GM12878 (cell line): Measurements from ENCODE around the gene NMNAT3. TPM values are rescaled to one million over a fixed set of nuclear protein-coding genes. Genes with fewer than 3 reads are reported as not detected.

ENCODE experiments used
- ATAC-seq: fragments of 200-7000 bp; cut with Tn5 transposase; 3 replicates; pipeline ENCODE4 v1.9.1; 2020; ENCODE audit warnings: mild to moderate bottlenecking, moderate library complexity
- BruUV-seq: library from RNA; stranded (reverse); fragments of 400-500 nt; replicated peaks from 2 replicates; lab custom pipeline; 2021; lab: Mats Ljungman, UMichigan
- CTCF ChIA-PET: fragments of 300-600 bp; sonication (Branson Sonifier 250); formaldehyde crosslinking; extraction: SDS; loops from one replicate; lab custom pipeline; 2021; ENCODE audit warnings: inconsistent platforms; lab: Yijun Ruan, JAX
- POLR2A ChIA-PET: fragments of 350-600 bp; formaldehyde crosslinking; extraction: SDS; loops from one replicate; lab custom pipeline; 2021; ENCODE audit warnings: inconsistent platforms; lab: Charles Lee
- RAD21 ChIA-PET: fragments of 300-600 bp; sonication (Branson Sonifier 250); formaldehyde crosslinking; loops from one replicate; lab custom pipeline; 2023; ENCODE audit warnings: antibody characterized with exemption; ENCODE audit not compliant: unreplicated experiment; lab: Charles Lee
- SMC1A ChIA-PET: fragments of 300-600 bp; sonication (Branson Sonifier 250); formaldehyde crosslinking; loops from one replicate; lab custom pipeline; 2023; ENCODE audit not compliant: unreplicated experiment, uncharacterized antibody; lab: Charles Lee
- DNase-seq: peaks from one replicate; pipeline ENCODE4 v3.0.0-alpha.2; 2011; ENCODE audit warnings: low read depth, low spot score
- FAIRE-seq: peaks from 3 replicates; lab custom pipeline; 2011; peaks lifted over from hg19 to GRCh38; lab: Jason Lieb, UNC
- H2AFZ ChIP-seq: 2 replicates; pipeline ENCODE4 v1.6.0; 2011; ENCODE audit warnings: low read depth, low read length, control low read depth; ENCODE audit not compliant: control insufficient read depth
- H3K27ac ChIP-seq: 2 replicates; pipeline ENCODE4 v1.5.1; 2011; ENCODE audit warnings: control low read depth; ENCODE audit not compliant: control insufficient read depth, insufficient read depth
- H3K27me3 ChIP-seq, 2 experiments: replicated peaks in 1 of 2; 2 replicates each; pipeline versions ENCODE4 v1.6.0 to v1.6.1; 2011; ENCODE audit warnings: low read length in 1 of 2; ENCODE audit not compliant: control insufficient read depth in 2 of 2, insufficient read depth in 2 of 2
- H3K36me3 ChIP-seq, 2 experiments: 2 replicates each; pipeline ENCODE4 v1.5.1; 2011; ENCODE audit warnings: low read length in 1 of 2; ENCODE audit not compliant: control insufficient read depth in 2 of 2, insufficient read depth in 2 of 2
- H3K4me1 ChIP-seq: 2 replicates; pipeline ENCODE4 v1.6.1; 2011; ENCODE audit warnings: mild to moderate bottlenecking, low read length, moderate library complexity, mixed read lengths; ENCODE audit not compliant: control insufficient read depth, insufficient read depth
- H3K4me2 ChIP-seq: 2 replicates; pipeline ENCODE4 v1.6.0; 2011; ENCODE audit warnings: control low read depth; ENCODE audit not compliant: control insufficient read depth, insufficient read depth
- H3K4me3 ChIP-seq: fragments of 200-600 bp; sonication (generic); 2 replicates; pipeline ENCODE4 v1.5.1; 2016
- H3K79me2 ChIP-seq: 2 replicates; pipeline ENCODE4 v1.6.0; 2011; ENCODE audit warnings: low read length; ENCODE audit not compliant: control insufficient read depth, insufficient read depth
- H3K9ac ChIP-seq: 2 replicates; pipeline ENCODE4 v1.8.0; 2011; ENCODE audit warnings: low read length, control low read depth, mixed read lengths; ENCODE audit not compliant: control insufficient read depth, insufficient read depth
- H3K9me3 ChIP-seq: replicated peaks from 3 replicates; pipeline ENCODE4 v1.5.1; 2011; ENCODE audit warnings: mild to moderate bottlenecking, low read length; ENCODE audit not compliant: control insufficient read depth, insufficient read depth
- H4K20me1 ChIP-seq: 2 replicates; pipeline ENCODE4 v1.6.0; 2011; ENCODE audit not compliant: control insufficient read depth, insufficient read depth
- CBX5 ChIP-seq: sonication (generic); IDR thresholded peaks from 2 replicates; pipeline ENCODE4 v1.6.1; 2016; ENCODE audit warnings: low read depth, moderate library complexity, mild to moderate bottlenecking, inconsistent platforms
- CHD1 ChIP-seq: IDR thresholded peaks from 2 replicates; pipeline ENCODE4 v1.6.1; 2012; ENCODE audit warnings: low read depth, low read length, improper control_type of control experiment
- CHD4 ChIP-seq: fragments of 200-600 bp; sonication (generic); IDR thresholded peaks from 2 replicates; pipeline ENCODE4 v1.6.1; 2016; ENCODE audit warnings: mild to moderate bottlenecking
- DPF2 ChIP-seq: fragments of 450-650 bp; IDR thresholded peaks from 2 replicates; pipeline ENCODE4 v1.6.1; 2017; ENCODE audit warnings: mild to moderate bottlenecking
- GABPA ChIP-seq: IDR thresholded peaks from 2 replicates; pipeline ENCODE4 v1.6.1; 2014; ENCODE audit warnings: antibody characterized with exemption, low read depth, mild to moderate bottlenecking, inconsistent platforms
- LARP7 ChIP-seq: fragments of 450-650 bp; IDR thresholded peaks from 2 replicates; pipeline ENCODE4 v1.6.1; 2017; ENCODE audit warnings: mild to moderate bottlenecking
- MEF2B ChIP-seq: fragments of 450-650 bp; IDR thresholded peaks from 2 replicates; pipeline ENCODE4 v1.6.1; 2018; ENCODE audit warnings: mild to moderate bottlenecking, moderate library complexity; ENCODE audit not compliant: partially characterized antibody, poor library complexity, severe bottlenecking
- NKRF ChIP-seq: fragments of 450-650 bp; conservative IDR thresholded peaks from 2 replicates; pipeline ENCODE4 v1.6.1; 2017; ENCODE audit warnings: mild to moderate bottlenecking, moderate library complexity
- NR2C2 ChIP-seq: IDR thresholded peaks from 2 replicates; pipeline ENCODE4 v1.6.1; 2011; ENCODE audit warnings: borderline replicate concordance, low read depth; ENCODE audit not compliant: control insufficient read depth, insufficient read length
- NRF1 ChIP-seq: conservative IDR thresholded peaks from 2 replicates; pipeline ENCODE4 v1.6.1; 2011; ENCODE audit warnings: mild to moderate bottlenecking, low read depth, low read length, improper control_type of control experiment
- POU2F2 ChIP-seq: IDR thresholded peaks from 3 replicates; pipeline ENCODE4 v1.6.1; 2011; ENCODE audit warnings: low read depth, mild to moderate bottlenecking, low read length, borderline replicate concordance
- RB1 ChIP-seq: fragments of 450-650 bp; formaldehyde crosslinking; IDR thresholded peaks from 2 replicates; pipeline ENCODE4 v1.6.1; 2017; ENCODE audit warnings: mild to moderate bottlenecking, borderline replicate concordance
- RCOR1 ChIP-seq: conservative IDR thresholded peaks from 2 replicates; pipeline ENCODE4 v1.6.1; 2012; ENCODE audit warnings: low read depth, low read length, improper control_type of control experiment
- RFX5 ChIP-seq: IDR thresholded peaks from 2 replicates; pipeline ENCODE4 v1.6.1; 2011; ENCODE audit warnings: low read depth, low read length, improper control_type of control experiment
- SIX5 ChIP-seq: IDR thresholded peaks from 2 replicates; pipeline ENCODE4 v1.6.1; 2011; ENCODE audit warnings: mild to moderate bottlenecking, low read depth, low read length, moderate library complexity; ENCODE audit not compliant: severe bottlenecking
- TBL1XR1 ChIP-seq: IDR thresholded peaks from 2 replicates; pipeline ENCODE4 v1.6.1; 2012; ENCODE audit warnings: low read depth, low read length, improper control_type of control experiment
- WGBS: methylation state at CpG from one replicate; pipeline ENCODE4 v1.1.6; 2016; ENCODE audit warnings: low lambda C conversion rate; ENCODE audit not compliant: insufficient replicate concordance, insufficient coverage; ENCODE audit errors: missing lambda C conversion rate; 5-methylcytosine and 5-hydroxymethylcytosine counted together
- in situ Hi-C: fragments of 300-500 bp; cut with MboI; formaldehyde crosslinking; loops from 9 replicates; pipeline ENCODE4 v1.14.3; 2018; ENCODE audit warnings: mixed read lengths
- intact Hi-C: fragments of 100-400 bp; cut with micrococcal nuclease; formaldehyde crosslinking; loops from one replicate; pipeline ENCODE4 v1.14.2; 2022; ENCODE audit not compliant: unreplicated experiment
- polyA plus RNA-seq, 11 experiments: library from polyadenylated mRNA; depleted of rRNA in 4 of 11; unstranded in 6 of 11; stranded (reverse) in 5 of 11; fragments of >200 nt; fragmentation: Nextera tagmentation in 4 of 11; fragmentation: Illumina TruSeq in 1 of 11; extraction: Ambion mirVana in 4 of 11; extraction: Trizol in 1 of 11; gene quantifications; 1 replicate in 1 of 11; 2 replicates in 10 of 11; pipeline versions ENCODE4 v1.2.1 to v1.2.3, GENCODE V29; 2011 to 2016; ENCODE audit warnings: inconsistent platforms in 2 of 11, missing spikeins in 2 of 11, low read depth in 1 of 11
- total RNA-seq, 4 experiments: library from RNA; depleted of rRNA in 3 of 4; stranded (reverse); fragments of >200 nt in 3 of 4; fragmentation: Illumina TruSeq in 1 of 4; extraction: Trizol in 1 of 4; gene quantifications; 2 replicates each; pipeline versions ENCODE4 v1.2.1 to v1.2.3, GENCODE V29; 2013 to 2021

Gene NMNAT3
- total and polyA plus RNA-seq, 10 of the 15 experiments (the other 5 are each of a cell fraction or from before 2014, with no cell fraction given) = under 0.01 to 0.92 (median 0.08) TPM; not detected in 4

DNA sequence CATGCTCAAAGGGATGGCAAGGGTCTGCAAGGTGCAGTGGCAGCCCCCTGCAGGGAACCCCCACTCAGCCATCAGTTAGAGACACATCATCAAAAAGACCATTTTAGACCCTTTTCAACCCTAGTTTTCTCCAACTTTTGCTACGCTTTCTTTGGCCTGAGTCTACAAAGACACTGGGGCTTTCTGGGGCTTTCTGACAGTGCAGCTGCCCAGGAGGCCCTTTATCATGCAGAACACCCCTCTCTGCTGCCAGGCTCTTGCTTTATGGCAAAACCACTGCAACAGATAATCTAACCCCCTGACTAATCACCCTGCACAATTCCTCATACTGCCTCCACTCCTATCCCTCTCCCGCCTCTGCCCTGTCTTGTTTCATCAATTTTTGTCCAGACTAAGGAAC is 2.4 kb downstream of the NMNAT3 start:
- POLR2A ChIA-PET = no interaction called here
- CTCF ChIA-PET = no interaction called here
- RAD21 ChIA-PET = no interaction called here
- no TSS peak for BruUV-seq
- no peak overlapping the region for H2AFZ ChIP-seq
- no peaks in the 10 kb centered on the region for H3K36me3 ChIP-seq
- 46% methylated on average over 2 of the region's 2 CpGs for WGBS
- H3K4me3 ChIP-seq = no peak overlapping the region
- DNase-seq (no peak), FAIRE-seq (no peak), ATAC-seq (no peak)
- intact Hi-C loops = no loop called here
- H3K79me2 ChIP-seq = no peaks in the 10 kb centered on the region
- no peak overlapping the region for H3K4me2 ChIP-seq
- no peak for TF ChIP-seq NR2C2
- TF ChIP-seq NRF1 = no peak
- TF ChIP-seq LARP7 = no peak
- TF ChIP-seq CHD1 = no peak
- no peak for TF ChIP-seq RFX5
- TF ChIP-seq CHD4 = no peak
- TF ChIP-seq MEF2B = no peak
- TF ChIP-seq SIX5 = no peak
- no peak for TF ChIP-seq TBL1XR1
- TF ChIP-seq RCOR1 = no peak
- TF ChIP-seq POU2F2 = no peak
- no peak for TF ChIP-seq CBX5
- no peak for TF ChIP-seq GABPA
- no peak for TF ChIP-seq RB1
- no peak for TF ChIP-seq DPF2
- TF ChIP-seq NKRF = no peak
- TF ChIP-seq, all 136 proteins: peak for 0
- Histone ChIP-seq H3K9ac (no peak overlapping the region), H3K27ac (no peak overlapping the region), H4K20me1 (no peaks in the 10 kb centered on the region), H3K4me1 (no peaks in the 10 kb centered on the region), H3K9me3 (no peaks in the 10 kb centered on the region), H3K27me3 (peaks cover 0 to 2% of the 10 kb centered on the region in 2 experiments; a peak in 3 of 4 replicates)
- SMC1A ChIA-PET = interaction anchor here (1.0 kb wide), 1 partner anchor 1030 kb away, joined by 5 read pairs; no protein-coding TSS in a partner anchor
- in situ Hi-C loops = no loop called here
